ENCODE results near the gene TMX2. TPM values are rescaled to one million over a fixed set of nuclear protein-coding genes. Genes with fewer than 3 reads are reported as not detected.

The TMX2 gene
- total and polyA plus RNA-seq, 9 of the 15 experiments (the other 6 are each of a cell fraction or from before 2014, with no cell fraction given) = 176 to 433 (median 227) TPM

- peak; percentile 99 for TF ChIP-seq C11orf30 (IDR thresholded peaks at IDR 0.05; ENCODE audit: low read depth)
- TF ChIP-seq KAT2B (IDR thresholded peaks at IDR 0.05; ENCODE audit: low read depth, low read length) = no peak
- TF ChIP-seq PHF20 (IDR thresholded peaks at IDR 0.05; ENCODE audit: partially characterized antibody) = peak; percentile 86
- TF ChIP-seq OTX1 (CRISPR knock-in tag; IDR thresholded peaks at IDR 0.05) = peak; percentile 42; the same call in 1 of the 2 replicates
- TF ChIP-seq TAF1 (IDR thresholded peaks at IDR 0.05; ENCODE audit: control insufficient read depth, extremely low read depth, insufficient read depth, low read length, severe bottlenecking) = peak; percentile 89
- peak; percentile 49 for TF ChIP-seq SP2 (IDR thresholded peaks at IDR 0.05; ENCODE audit: extremely low read depth, low read depth, low read length, poor library complexity, severe bottlenecking)
- TF ChIP-seq, protein P1, sequence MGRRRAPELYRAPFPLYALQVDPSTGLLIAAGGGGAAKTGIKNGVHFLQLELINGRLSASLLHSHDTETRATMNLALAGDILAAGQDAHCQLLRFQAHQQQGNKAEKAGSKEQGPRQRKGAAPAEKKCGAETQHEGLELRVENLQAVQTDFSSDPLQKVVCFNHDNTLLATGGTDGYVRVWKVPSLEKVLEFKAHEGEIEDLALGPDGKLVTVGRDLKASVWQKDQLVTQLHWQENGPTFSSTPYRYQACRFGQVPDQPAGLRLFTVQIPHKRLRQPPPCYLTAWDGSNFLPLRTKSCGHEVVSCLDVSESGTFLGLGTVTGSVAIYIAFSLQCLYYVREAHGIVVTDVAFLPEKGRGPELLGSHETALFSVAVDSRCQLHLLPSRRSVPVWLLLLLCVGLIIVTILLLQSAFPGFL (CRISPR knock-in tag; IDR thresholded peaks at IDR 0.05) = no peak
- peak; percentile 95 for TF ChIP-seq NR2C2 (CRISPR knock-in tag; IDR thresholded peaks at IDR 0.05)
- peak; percentile 100 for TF ChIP-seq NR2C2 (tag; IDR thresholded peaks at IDR 0.05)
- peak; percentile 42 for TF ChIP-seq SP1 (CRISPR knock-in tag; IDR thresholded peaks at IDR 0.05)
- TF ChIP-seq, protein P2, sequence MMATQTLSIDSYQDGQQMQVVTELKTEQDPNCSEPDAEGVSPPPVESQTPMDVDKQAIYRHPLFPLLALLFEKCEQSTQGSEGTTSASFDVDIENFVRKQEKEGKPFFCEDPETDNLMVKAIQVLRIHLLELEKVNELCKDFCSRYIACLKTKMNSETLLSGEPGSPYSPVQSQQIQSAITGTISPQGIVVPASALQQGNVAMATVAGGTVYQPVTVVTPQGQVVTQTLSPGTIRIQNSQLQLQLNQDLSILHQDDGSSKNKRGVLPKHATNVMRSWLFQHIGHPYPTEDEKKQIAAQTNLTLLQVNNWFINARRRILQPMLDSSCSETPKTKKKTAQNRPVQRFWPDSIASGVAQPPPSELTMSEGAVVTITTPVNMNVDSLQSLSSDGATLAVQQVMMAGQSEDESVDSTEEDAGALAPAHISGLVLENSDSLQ (IDR thresholded peaks at IDR 0.05) = peak; percentile 99
- peak; percentile 99 for TF ChIP-seq GABPA (tag; conservative IDR thresholded peaks at IDR 0.05; ENCODE audit: low read depth)
- no peak for TF ChIP-seq MCM3 (IDR thresholded peaks at IDR 0.05)
- 0 out of 4 replicates have a peak, but pooled peaks of 1 of the 2 experiments have one; percentile 38 for TF ChIP-seq NONO (IDR thresholded peaks at IDR 0.05; ENCODE audit: low read depth in 2 of 2, low read length in 1 of 2)
- no peak for TF ChIP-seq RBM17 (IDR thresholded peaks at IDR 0.05; ENCODE audit: borderline replicate concordance, low read depth, low read length)
- peak in 1 of 2 experiments; percentile 86; a peak in 1 of 4 replicates for TF ChIP-seq SRF (CRISPR knock-in tag; IDR thresholded peaks at IDR 0.05)
- TF ChIP-seq ZNF316 (IDR thresholded peaks at IDR 0.05) = no peak
- peak; percentile 72; the same call in 1 of the 2 replicates for TF ChIP-seq PHF8 (IDR thresholded peaks at IDR 0.05; ENCODE audit: borderline replicate concordance, low read length)
- TF ChIP-seq CHD2 (IDR thresholded peaks at IDR 0.05; ENCODE audit: low read depth, low read length) = peak; percentile 57
- TF ChIP-seq HMGN3 (IDR thresholded peaks at IDR 0.05; ENCODE audit: borderline replicate concordance, extremely low read depth, insufficient read length, low read depth, low read length) = no peak
- TF ChIP-seq, protein P3, sequence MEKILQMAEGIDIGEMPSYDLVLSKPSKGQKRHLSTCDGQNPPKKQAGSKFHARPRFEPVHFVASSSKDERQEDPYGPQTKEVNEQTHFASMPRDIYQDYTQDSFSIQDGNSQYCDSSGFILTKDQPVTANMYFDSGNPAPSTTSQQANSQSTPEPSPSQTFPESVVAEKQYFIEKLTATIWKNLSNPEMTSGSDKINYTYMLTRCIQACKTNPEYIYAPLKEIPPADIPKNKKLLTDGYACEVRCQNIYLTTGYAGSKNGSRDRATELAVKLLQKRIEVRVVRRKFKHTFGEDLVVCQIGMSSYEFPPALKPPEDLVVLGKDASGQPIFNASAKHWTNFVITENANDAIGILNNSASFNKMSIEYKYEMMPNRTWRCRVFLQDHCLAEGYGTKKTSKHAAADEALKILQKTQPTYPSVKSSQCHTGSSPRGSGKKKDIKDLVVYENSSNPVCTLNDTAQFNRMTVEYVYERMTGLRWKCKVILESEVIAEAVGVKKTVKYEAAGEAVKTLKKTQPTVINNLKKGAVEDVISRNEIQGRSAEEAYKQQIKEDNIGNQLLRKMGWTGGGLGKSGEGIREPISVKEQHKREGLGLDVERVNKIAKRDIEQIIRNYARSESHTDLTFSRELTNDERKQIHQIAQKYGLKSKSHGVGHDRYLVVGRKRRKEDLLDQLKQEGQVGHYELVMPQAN (IDR thresholded peaks at IDR 0.05; ENCODE audit: borderline replicate concordance) = peak; percentile 90
- peak; percentile 57 for TF ChIP-seq POLR2AphosphoS5 (IDR thresholded peaks at IDR 0.05; ENCODE audit: control insufficient read depth, insufficient read depth, low read depth, low read length)
Measured at GRCh38 chr11:57712256-57713150, at the start of gene TMX2 (continued).
